ENCODE results near the gene PHF5A. TPM values are rescaled to one million over a fixed set of nuclear protein-coding genes. Genes with fewer than 3 reads are reported as not detected.
"Not testable (repeated sequence)": the region's sequence is repeated elsewhere in the genome, so short reads cannot be mapped to it uniquely, and the experiment has no call there.

PHF5A gene
- total RNA-seq, 1 donor: 38.4 TPM

- Histone ChIP-seq H3K9me3 (ENCODE audit: low read depth, low read length) (no peaks in the 10 kb centered on the region), H3K4me2 (ENCODE audit: insufficient read depth, low read length) (peak overlapping the region; percentile 92), H3K36me3 (ENCODE audit: insufficient read depth, low read length) (peaks cover 33% of the 10 kb centered on the region), H3K27me3 (ENCODE audit: insufficient read depth, low read length) (no peaks in the 10 kb centered on the region), H3K79me2 (ENCODE audit: insufficient read depth, low read length) (peaks cover 88% of the 10 kb centered on the region), H3K4me3 (ENCODE audit: insufficient read depth, low read length) (peak overlapping the region; percentile 82), H3K27ac (ENCODE audit: low read depth, low read length) (peak overlapping the region; percentile 96), H2AFZ (ENCODE audit: low read length) (peak overlapping the region; percentile 89), H3K4me1 (ENCODE audit: insufficient read depth, low read length) (peaks cover 20% of the 10 kb centered on the region), H4K20me1 (ENCODE audit: insufficient read depth, low read length) (peaks cover 7% of the 10 kb centered on the region)
- no peak for TF ChIP-seq CTCF (IDR thresholded peaks at IDR 0.05; ENCODE audit: extremely low read depth, low read depth, low read length)
- DNase-seq (ENCODE audit: insufficient read length, low spot score, missing footprints): no peak
Measured at GRCh38 chr22:41469218-41469851, 843 bp upstream of the PHF5A start.

GRCh38 chr22:41461901-41462300 is 6.6 kb downstream of the PHF5A start:
- Histone ChIP-seq H3K79me2 (ENCODE audit: insufficient read depth, low read length) (peaks cover 32% of the 10 kb centered on the region), H4K20me1 (ENCODE audit: insufficient read depth, low read length) (no peaks in the 10 kb centered on the region), H2AFZ (ENCODE audit: low read length) (no peak overlapping the region), H3K4me2 (ENCODE audit: insufficient read depth, low read length) (no peak overlapping the region), H3K4me3 (ENCODE audit: insufficient read depth, low read length) (no peak overlapping the region), H3K27me3 (ENCODE audit: insufficient read depth, low read length) (no peaks in the 10 kb centered on the region), H3K9me3 (ENCODE audit: low read depth, low read length) (no peaks in the 10 kb centered on the region), H3K4me1 (ENCODE audit: insufficient read depth, low read length) (no peaks in the 10 kb centered on the region), H3K27ac (ENCODE audit: low read depth, low read length) (no peak overlapping the region), H3K36me3 (ENCODE audit: insufficient read depth, low read length) (peaks cover 63% of the 10 kb centered on the region)
- no peak for TF ChIP-seq CTCF (IDR thresholded peaks at IDR 0.05; ENCODE audit: extremely low read depth, low read depth, low read length)
- DNase-seq (ENCODE audit: insufficient read length, low spot score, missing footprints): no peak

- not testable (repeated sequence) for H3K9me3 ChIP-seq (ENCODE audit: low read depth, low read length); H3K27me3 ChIP-seq (ENCODE audit: insufficient read depth, low read length); H4K20me1 ChIP-seq (ENCODE audit: insufficient read depth, low read length); H3K4me3 ChIP-seq (ENCODE audit: insufficient read depth, low read length); DNase-seq (ENCODE audit: insufficient read length, low spot score, missing footprints); H3K4me1 ChIP-seq (ENCODE audit: insufficient read depth, low read length); H3K27ac ChIP-seq (ENCODE audit: low read depth, low read length); H2AFZ ChIP-seq (ENCODE audit: low read length); H3K4me2 ChIP-seq (ENCODE audit: insufficient read depth, low read length)
- H3K79me2 ChIP-seq (ENCODE audit: insufficient read depth, low read length): peaks cover 17% of the 10 kb centered on the region
- H3K36me3 ChIP-seq (ENCODE audit: insufficient read depth, low read length): peaks cover 47% of the 10 kb centered on the region
Measured at GRCh38 chr22:41460071-41460470, 8.4 kb downstream of the PHF5A start.

- H3K79me2 ChIP-seq (ENCODE audit: insufficient read depth, low read length): peaks cover 13% of the 10 kb centered on the region
- H3K4me1 ChIP-seq (ENCODE audit: insufficient read depth, low read length): no peaks in the 10 kb centered on the region
- H4K20me1 ChIP-seq (ENCODE audit: insufficient read depth, low read length): no peaks in the 10 kb centered on the region
- peaks cover 40% of the 10 kb centered on the region for H3K36me3 ChIP-seq (ENCODE audit: insufficient read depth, low read length)
- no peak overlapping the region for H3K4me2 ChIP-seq (ENCODE audit: insufficient read depth, low read length)
- no peak for TF ChIP-seq CTCF (IDR thresholded peaks at IDR 0.05; ENCODE audit: extremely low read depth, low read depth, low read length)
- H3K4me3 ChIP-seq (ENCODE audit: insufficient read depth, low read length): no peak overlapping the region
- no peak overlapping the region for H3K27ac ChIP-seq (ENCODE audit: low read depth, low read length)
- no peaks in the 10 kb centered on the region for H3K27me3 ChIP-seq (ENCODE audit: insufficient read depth, low read length)
- no peaks in the 10 kb centered on the region for H3K9me3 ChIP-seq (ENCODE audit: low read depth, low read length)
- no peak for DNase-seq (ENCODE audit: insufficient read length, low spot score, missing footprints)
- H2AFZ ChIP-seq (ENCODE audit: low read length): no peak overlapping the region
Measured at GRCh38 chr22:41459431-41459830, 9.1 kb downstream of the PHF5A start.

Data from osteoblast (primary cell).